ENCODE results near the gene LMNA. TPM values are rescaled to one million over a fixed set of nuclear protein-coding genes. Genes with fewer than 3 reads are reported as not detected.
A peak's percentile ranks its signal among the peaks of the same experiment; 100 is the strongest.

LMNA gene
- total RNA-seq, 4 donors from 2014 or later, result 235 to 412 (median 327) TPM

DNA sequence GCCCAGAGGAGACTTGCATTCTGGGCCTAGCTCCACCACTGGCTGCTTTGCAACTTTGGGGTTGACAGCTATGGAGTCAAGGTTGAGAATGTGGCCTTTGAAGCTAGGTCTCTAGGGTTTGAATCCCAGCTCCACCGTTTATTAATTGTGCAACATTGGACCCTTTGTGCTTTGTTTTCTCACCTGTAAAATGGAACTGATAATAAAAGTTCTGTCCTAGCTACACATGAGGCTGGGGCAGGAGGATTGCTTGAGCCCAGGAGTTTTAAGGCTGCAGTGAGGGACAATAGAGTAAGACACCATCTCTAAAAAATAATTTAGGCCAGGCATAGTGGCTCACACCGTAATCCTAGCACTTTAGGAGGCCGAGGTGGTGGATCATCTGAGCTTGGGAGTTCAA is 15.2 kb upstream of the LMNA start:
- intact Hi-C loops (cut with DNase I), result loop anchor here (5.0 kb wide), 1 partner anchor 128 kb away; no protein-coding TSS in a partner anchor
- Histone ChIP-seq H3K27ac (no peak overlapping the region), H3K4me3 (replicated peaks in 1 of 3) (no peak overlapping the region), H3K27me3 (no peaks in the 10 kb centered on the region), H3K9me3 (no peaks in the 10 kb centered on the region), H3K36me3 (no peaks in the 10 kb centered on the region), H3K4me1 (peaks cover 23 to 55% of the 10 kb centered on the region in 2 donors)
- DNase-seq, result no peak
- 80 to 86% methylated on average over 3 of the region's 3 CpGs for WGBS, 2 donors
- TF ChIP-seq POLR2A (IDR thresholded peaks at IDR 0.05) (no peak), CTCF (IDR thresholded peaks at IDR 0.05) (no peak)

DNA sequence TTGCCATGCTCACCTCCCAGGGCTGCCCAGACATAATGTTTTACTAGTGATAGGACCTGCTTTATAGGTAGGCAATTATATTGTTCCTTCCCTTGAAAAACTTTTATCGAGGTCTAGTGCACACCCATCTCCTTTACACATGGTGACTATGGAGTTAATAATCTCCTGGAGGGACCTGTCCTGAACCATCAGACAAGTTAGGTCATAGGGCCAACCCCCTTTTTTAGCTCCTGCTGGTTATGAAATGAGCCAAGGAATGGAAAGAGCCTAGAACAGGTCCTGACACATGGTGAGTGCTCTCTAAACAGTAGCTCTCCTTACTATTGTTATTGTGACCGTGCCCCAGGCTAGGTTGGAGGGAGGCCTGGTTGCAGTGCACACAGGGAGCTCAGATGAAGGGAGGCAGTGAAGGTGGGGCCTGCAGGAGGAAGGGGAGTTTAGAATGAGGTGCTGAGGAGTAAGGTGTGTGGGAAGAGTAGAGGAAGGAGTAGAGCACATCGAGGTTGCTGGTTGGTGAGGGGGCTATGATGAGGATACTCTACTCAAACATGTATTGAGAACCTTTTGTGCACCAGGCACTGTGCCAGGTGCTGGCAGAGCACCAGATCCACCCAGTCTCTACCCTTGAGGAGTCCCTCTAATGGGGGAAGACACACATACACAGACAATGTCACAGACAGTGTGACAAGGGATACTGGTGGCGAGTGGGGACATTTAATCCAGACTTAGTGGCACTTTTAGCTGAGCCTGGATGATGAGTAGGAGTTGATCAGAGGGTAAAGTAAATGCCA is 14.1 kb upstream of the LMNA start:
- Histone ChIP-seq H3K4me1 (peaks cover 29 to 66% of the 10 kb centered on the region in 2 donors), H3K36me3 (no peaks in the 10 kb centered on the region), H3K27ac (peak overlapping the region in 1 of 3 donors; percentile 13), H3K27me3 (no peaks in the 10 kb centered on the region), H3K9me3 (no peaks in the 10 kb centered on the region), H3K4me3 (replicated peaks in 1 of 3) (no peak overlapping the region)
- TF ChIP-seq POLR2A (IDR thresholded peaks at IDR 0.05), result no peak
- TF ChIP-seq CTCF (IDR thresholded peaks at IDR 0.05), result no peak
- intact Hi-C loops (cut with DNase I), result no loop called here
- DNase-seq, result peak; percentile 48 to 58
- 55 to 56% methylated on average over 4 of the region's 4 CpGs for WGBS, 2 donors

- TF ChIP-seq POLR2A (IDR thresholded peaks at IDR 0.05) (no peak), CTCF (IDR thresholded peaks at IDR 0.05) (no peak)
- 61 to 70% methylated on average over 6 of the region's 6 CpGs for WGBS, 2 donors
Observed at GRCh38 chr1:156101880-156102279, 12.6 kb upstream of the LMNA start.

DNA sequence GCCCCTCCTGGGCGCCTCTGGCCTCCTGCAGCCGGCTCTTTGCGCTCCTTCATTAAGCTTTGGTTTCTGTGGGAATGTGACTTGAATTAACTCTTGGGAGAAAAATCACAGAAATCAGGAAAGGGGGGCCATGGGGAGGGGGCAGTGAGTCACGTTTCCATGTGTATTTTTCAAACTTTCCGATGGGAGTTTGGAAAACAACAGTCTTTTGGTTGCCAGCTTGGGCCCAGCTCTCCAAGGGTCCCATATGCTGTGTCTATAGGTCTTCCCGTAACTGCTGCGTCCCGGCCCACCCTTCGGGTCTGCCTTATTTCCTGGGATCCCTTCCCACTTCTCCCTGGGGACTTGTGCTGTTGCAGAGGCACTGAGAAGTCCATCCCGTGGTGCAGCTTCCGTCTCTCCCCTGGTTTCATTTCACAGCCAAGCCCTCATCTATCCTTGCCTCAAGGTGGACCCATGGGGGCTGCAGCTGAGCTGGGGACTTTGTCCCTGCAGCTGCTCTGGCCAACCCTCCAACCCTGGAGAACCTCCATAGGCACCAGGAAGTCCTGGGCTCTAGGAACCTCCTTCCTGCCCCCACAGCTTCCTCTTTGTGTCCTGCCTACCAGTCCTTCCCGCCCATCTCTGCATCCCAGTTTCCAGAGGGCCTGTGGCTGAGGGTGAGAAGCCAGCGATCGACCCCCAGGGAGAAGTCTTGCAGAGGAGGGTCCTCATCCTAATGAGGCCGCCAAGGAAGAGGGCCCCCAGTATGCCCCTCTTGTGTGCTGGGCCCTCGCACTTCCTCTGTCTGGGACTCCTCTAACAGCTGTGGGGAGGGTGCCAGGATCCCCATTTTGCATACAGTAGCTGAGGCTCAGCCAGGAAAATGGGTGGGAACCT is 11.6 kb upstream of the LMNA start:
- Histone ChIP-seq H3K9me3 (no peaks in the 10 kb centered on the region), H3K4me3 (replicated peaks in 1 of 3) (no peak overlapping the region), H3K27me3 (no peaks in the 10 kb centered on the region), H3K4me1 (peaks cover 45 to 74% of the 10 kb centered on the region in 2 donors), H3K36me3 (no peaks in the 10 kb centered on the region), H3K27ac (peak overlapping the region; percentile 95 to 98 (median 97))
- intact Hi-C loops (cut with DNase I), result no loop called here
- TF ChIP-seq POLR2A (IDR thresholded peaks at IDR 0.05) (no peak), CTCF (IDR thresholded peaks at IDR 0.05) (no peak)
- no peak for DNase-seq
- WGBS, 2 donors, result 69 to 70% methylated on average over 16 of the region's 16 CpGs

More at GRCh38 chr1:156101880-156102279, 12.6 kb upstream of the LMNA start:
- Histone ChIP-seq H3K27me3 (no peaks in the 10 kb centered on the region), H3K9me3 (no peaks in the 10 kb centered on the region), H3K4me1 (peaks cover 38 to 72% of the 10 kb centered on the region in 2 donors), H3K4me3 (replicated peaks in 1 of 3) (no peak overlapping the region), H3K27ac (peak overlapping the region in 2 of 3 donors; percentile 97 to 98), H3K36me3 (no peaks in the 10 kb centered on the region)
- no peak for DNase-seq
- intact Hi-C loops (cut with DNase I), result no loop called here
